GM23338 (cell line): ENCODE results near the gene B4GALNT4.
"Not testable (repeated sequence)": the region's sequence is repeated elsewhere in the genome, so short reads cannot be mapped to it uniquely, and the experiment has no call there.

Experiments
- CREB1 ChIP-seq: fragments of 250-450 bp; sonication (Bioruptor Pico); IDR thresholded peaks from 2 replicates; pipeline ENCODE4 v1.5.0; 2020; ENCODE audit warnings: low read depth, mild to moderate bottlenecking, moderate library complexity
- ETS1 ChIP-seq: IDR thresholded peaks from 2 replicates; pipeline ENCODE4 v1.6.1; 2016; ENCODE audit warnings: antibody characterized with exemption
- EZH2 ChIP-seq: fragments of 200-600 bp; sonication (generic); IDR thresholded peaks from one replicate; pipeline ENCODE4 v1.8.0; 2017; ENCODE audit warnings: antibody characterized with exemption, mild to moderate bottlenecking, low read depth; ENCODE audit not compliant: unreplicated experiment
- EZH2phosphoT487 ChIP-seq: fragments of 200-600 bp; sonication (generic); IDR thresholded peaks from one replicate; pipeline ENCODE4 v1.8.1; 2018; ENCODE audit warnings: antibody characterized with exemption; ENCODE audit not compliant: unreplicated experiment
- JUNB ChIP-seq: IDR thresholded peaks from one replicate; pipeline ENCODE4 v1.6.1; 2016; ENCODE audit warnings: antibody characterized with exemption; ENCODE audit not compliant: unreplicated experiment
- POLR2AphosphoS5 ChIP-seq: IDR thresholded peaks from 2 replicates; pipeline ENCODE4 v1.6.1; 2016; ENCODE audit warnings: antibody characterized with exemption, low read depth
- STAT1 ChIP-seq: IDR thresholded peaks from one replicate; pipeline ENCODE4 v1.6.1; 2016; ENCODE audit warnings: antibody characterized with exemption; ENCODE audit not compliant: unreplicated experiment
- ZNF114 ChIP-seq: fragments of 250-450 bp; sonication (Bioruptor Pico); IDR thresholded peaks from 2 replicates; pipeline ENCODE4 v1.5.0; 2020; ENCODE audit warnings: mild to moderate bottlenecking, moderate library complexity
- ZNF331 ChIP-seq: fragments of 250-450 bp; sonication (Bioruptor Pico); IDR thresholded peaks from 2 replicates; pipeline ENCODE4 v1.5.0; 2020; ENCODE audit warnings: low read depth, mild to moderate bottlenecking, moderate library complexity
- TF ChIP-seq, protein P1 (sequence below), 2 experiments: fragments of 200-600 bp in 1 of 2; sonication (generic) in 1 of 2; conservative IDR thresholded peaks; 2 replicates each; pipeline versions ENCODE4 v1.5.1 to v1.6.1; 2016 to 2017; ENCODE audit warnings: antibody characterized with exemption in 2 of 2, low read depth in 2 of 2, mild to moderate bottlenecking in 2 of 2, moderate library complexity in 1 of 2
- TF ChIP-seq, protein P2 (sequence below): IDR thresholded peaks from one replicate; pipeline ENCODE4 v1.6.1; 2018; ENCODE audit warnings: antibody characterized with exemption; ENCODE audit not compliant: unreplicated experiment
- TF ChIP-seq, protein P3 (sequence below): fragments of 250-450 bp; sonication (Bioruptor Pico); IDR thresholded peaks from 2 replicates; pipeline ENCODE4 v1.5.0; 2020; ENCODE audit warnings: mild to moderate bottlenecking, moderate library complexity

GRCh38 chr11:410711-411110, 41.4 kb downstream of the B4GALNT4 start:
- TF ChIP-seq, protein P1, sequence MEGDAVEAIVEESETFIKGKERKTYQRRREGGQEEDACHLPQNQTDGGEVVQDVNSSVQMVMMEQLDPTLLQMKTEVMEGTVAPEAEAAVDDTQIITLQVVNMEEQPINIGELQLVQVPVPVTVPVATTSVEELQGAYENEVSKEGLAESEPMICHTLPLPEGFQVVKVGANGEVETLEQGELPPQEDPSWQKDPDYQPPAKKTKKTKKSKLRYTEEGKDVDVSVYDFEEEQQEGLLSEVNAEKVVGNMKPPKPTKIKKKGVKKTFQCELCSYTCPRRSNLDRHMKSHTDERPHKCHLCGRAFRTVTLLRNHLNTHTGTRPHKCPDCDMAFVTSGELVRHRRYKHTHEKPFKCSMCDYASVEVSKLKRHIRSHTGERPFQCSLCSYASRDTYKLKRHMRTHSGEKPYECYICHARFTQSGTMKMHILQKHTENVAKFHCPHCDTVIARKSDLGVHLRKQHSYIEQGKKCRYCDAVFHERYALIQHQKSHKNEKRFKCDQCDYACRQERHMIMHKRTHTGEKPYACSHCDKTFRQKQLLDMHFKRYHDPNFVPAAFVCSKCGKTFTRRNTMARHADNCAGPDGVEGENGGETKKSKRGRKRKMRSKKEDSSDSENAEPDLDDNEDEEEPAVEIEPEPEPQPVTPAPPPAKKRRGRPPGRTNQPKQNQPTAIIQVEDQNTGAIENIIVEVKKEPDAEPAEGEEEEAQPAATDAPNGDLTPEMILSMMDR (conservative IDR thresholded peaks at IDR 0.05; ENCODE audit: low read depth in 2 of 2) = not testable (repeated sequence)
- TF ChIP-seq EZH2; CREB1; ZNF114 (CRISPR knock-in tag); EZH2phosphoT487; POLR2AphosphoS5; ZNF331; JUNB; ETS1; STAT1: not testable (repeated sequence)
- TF ChIP-seq, protein P2, sequence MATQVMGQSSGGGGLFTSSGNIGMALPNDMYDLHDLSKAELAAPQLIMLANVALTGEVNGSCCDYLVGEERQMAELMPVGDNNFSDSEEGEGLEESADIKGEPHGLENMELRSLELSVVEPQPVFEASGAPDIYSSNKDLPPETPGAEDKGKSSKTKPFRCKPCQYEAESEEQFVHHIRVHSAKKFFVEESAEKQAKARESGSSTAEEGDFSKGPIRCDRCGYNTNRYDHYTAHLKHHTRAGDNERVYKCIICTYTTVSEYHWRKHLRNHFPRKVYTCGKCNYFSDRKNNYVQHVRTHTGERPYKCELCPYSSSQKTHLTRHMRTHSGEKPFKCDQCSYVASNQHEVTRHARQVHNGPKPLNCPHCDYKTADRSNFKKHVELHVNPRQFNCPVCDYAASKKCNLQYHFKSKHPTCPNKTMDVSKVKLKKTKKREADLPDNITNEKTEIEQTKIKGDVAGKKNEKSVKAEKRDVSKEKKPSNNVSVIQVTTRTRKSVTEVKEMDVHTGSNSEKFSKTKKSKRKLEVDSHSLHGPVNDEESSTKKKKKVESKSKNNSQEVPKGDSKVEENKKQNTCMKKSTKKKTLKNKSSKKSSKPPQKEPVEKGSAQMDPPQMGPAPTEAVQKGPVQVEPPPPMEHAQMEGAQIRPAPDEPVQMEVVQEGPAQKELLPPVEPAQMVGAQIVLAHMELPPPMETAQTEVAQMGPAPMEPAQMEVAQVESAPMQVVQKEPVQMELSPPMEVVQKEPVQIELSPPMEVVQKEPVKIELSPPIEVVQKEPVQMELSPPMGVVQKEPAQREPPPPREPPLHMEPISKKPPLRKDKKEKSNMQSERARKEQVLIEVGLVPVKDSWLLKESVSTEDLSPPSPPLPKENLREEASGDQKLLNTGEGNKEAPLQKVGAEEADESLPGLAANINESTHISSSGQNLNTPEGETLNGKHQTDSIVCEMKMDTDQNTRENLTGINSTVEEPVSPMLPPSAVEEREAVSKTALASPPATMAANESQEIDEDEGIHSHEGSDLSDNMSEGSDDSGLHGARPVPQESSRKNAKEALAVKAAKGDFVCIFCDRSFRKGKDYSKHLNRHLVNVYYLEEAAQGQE = not testable (repeated sequence)
- TF ChIP-seq, protein P3, sequence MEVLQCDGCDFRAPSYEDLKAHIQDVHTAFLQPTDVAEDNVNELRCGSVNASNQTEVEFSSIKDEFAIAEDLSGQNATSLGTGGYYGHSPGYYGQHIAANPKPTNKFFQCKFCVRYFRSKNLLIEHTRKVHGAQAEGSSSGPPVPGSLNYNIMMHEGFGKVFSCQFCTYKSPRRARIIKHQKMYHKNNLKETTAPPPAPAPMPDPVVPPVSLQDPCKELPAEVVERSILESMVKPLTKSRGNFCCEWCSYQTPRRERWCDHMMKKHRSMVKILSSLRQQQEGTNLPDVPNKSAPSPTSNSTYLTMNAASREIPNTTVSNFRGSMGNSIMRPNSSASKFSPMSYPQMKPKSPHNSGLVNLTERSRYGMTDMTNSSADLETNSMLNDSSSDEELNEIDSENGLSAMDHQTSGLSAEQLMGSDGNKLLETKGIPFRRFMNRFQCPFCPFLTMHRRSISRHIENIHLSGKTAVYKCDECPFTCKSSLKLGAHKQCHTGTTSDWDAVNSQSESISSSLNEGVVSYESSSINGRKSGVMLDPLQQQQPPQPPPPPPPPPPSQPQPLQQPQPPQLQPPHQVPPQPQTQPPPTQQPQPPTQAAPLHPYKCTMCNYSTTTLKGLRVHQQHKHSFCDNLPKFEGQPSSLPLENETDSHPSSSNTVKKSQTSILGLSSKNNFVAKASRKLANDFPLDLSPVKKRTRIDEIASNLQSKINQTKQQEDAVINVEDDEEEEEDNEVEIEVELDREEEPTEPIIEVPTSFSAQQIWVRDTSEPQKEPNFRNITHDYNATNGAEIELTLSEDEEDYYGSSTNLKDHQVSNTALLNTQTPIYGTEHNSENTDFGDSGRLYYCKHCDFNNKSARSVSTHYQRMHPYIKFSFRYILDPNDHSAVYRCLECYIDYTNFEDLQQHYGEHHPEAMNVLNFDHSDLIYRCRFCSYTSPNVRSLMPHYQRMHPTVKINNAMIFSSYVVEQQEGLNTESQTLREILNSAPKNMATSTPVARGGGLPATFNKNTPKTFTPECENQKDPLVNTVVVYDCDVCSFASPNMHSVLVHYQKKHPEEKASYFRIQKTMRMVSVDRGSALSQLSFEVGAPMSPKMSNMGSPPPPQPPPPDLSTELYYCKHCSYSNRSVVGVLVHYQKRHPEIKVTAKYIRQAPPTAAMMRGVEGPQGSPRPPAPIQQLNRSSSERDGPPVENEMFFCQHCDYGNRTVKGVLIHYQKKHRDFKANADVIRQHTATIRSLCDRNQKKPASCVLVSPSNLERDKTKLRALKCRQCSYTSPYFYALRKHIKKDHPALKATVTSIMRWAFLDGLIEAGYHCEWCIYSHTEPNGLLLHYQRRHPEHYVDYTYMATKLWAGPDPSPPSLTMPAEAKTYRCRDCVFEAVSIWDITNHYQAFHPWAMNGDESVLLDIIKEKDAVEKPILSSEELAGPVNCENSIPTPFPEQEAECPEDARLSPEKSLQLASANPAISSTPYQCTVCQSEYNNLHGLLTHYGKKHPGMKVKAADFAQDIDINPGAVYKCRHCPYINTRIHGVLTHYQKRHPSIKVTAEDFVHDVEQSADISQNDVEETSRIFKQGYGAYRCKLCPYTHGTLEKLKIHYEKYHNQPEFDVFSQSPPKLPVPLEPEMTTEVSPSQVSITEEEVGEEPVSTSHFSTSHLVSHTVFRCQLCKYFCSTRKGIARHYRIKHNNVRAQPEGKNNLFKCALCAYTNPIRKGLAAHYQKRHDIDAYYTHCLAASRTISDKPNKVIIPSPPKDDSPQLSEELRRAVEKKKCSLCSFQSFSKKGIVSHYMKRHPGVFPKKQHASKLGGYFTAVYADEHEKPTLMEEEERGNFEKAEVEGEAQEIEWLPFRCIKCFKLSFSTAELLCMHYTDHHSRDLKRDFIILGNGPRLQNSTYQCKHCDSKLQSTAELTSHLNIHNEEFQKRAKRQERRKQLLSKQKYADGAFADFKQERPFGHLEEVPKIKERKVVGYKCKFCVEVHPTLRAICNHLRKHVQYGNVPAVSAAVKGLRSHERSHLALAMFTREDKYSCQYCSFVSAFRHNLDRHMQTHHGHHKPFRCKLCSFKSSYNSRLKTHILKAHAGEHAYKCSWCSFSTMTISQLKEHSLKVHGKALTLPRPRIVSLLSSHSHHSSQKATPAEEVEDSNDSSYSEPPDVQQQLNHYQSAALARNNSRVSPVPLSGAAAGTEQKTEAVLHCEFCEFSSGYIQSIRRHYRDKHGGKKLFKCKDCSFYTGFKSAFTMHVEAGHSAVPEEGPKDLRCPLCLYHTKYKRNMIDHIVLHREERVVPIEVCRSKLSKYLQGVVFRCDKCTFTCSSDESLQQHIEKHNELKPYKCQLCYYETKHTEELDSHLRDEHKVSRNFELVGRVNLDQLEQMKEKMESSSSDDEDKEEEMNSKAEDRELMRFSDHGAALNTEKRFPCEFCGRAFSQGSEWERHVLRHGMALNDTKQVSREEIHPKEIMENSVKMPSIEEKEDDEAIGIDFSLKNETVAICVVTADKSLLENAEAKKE = not testable (repeated sequence)
